ENCODE measurements around the gene MAPKBP1. TPM values are rescaled to one million over a fixed set of nuclear protein-coding genes. Genes with fewer than 3 reads are reported as not detected.

MAPKBP1 gene
- total and polyA plus RNA-seq, 9 donors, result 10.6 to 46.9 (median 38.9) TPM

- Histone ChIP-seq H3K9me3 (no peaks in the 10 kb centered on the region), H3K36me3 (no peaks in the 10 kb centered on the region), H3K4me3 (no peak overlapping the region), H3K4me1 (ENCODE audit: insufficient read depth) (no peaks in the 10 kb centered on the region), H3K27ac (no peak overlapping the region), H3K27me3 (no peaks in the 10 kb centered on the region)
- intact Hi-C loops (cut with DNase I), result no loop called here
- no peak for DNase-seq
- no peak for TF ChIP-seq POLR2A (IDR thresholded peaks at IDR 0.05)
- TF ChIP-seq CTCF (IDR thresholded peaks at IDR 0.05), result no peak
- TF ChIP-seq EP300 (IDR thresholded peaks at IDR 0.05), result no peak
- 92 to 96% (median 94%) methylated on average over 10 of the region's 10 CpGs for WGBS, 3 donors
Observed at GRCh38 chr15:41832208-41832607, 57.9 kb downstream of the MAPKBP1 start.

DNA sequence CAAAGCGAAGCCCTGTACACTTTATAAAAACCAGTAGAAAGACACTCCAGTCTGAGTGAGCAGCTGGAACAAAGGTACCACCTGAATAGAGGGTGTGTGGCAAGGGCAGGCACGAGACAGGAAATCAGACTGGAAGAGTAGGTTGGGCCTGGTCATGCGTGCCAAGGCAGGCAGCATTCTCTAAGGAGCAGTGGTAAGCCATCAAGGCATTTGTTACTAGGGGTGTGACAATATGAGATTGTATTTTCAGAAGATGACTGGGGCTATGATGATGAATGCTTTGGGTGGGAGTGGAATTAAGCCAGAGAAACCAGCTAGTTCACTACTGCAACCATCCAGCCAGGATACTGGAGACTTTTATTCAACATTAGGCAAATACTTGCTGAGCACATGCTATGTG is 58.6 kb downstream of the MAPKBP1 start:
- no peak overlapping the region for H3K27ac ChIP-seq
- intact Hi-C loops (cut with DNase I), result no loop called here
- H3K4me1 ChIP-seq (ENCODE audit: insufficient read depth), result no peaks in the 10 kb centered on the region
- no peak for DNase-seq
- WGBS, 3 donors, result 82 to 95% (median 87%) methylated on average over 3 of the region's 3 CpGs
- H3K27me3 ChIP-seq, result no peaks in the 10 kb centered on the region
- H3K4me3 ChIP-seq, result no peak overlapping the region
- no peak for TF ChIP-seq POLR2A (IDR thresholded peaks at IDR 0.05)
- no peak for TF ChIP-seq EP300 (IDR thresholded peaks at IDR 0.05)
- TF ChIP-seq CTCF (IDR thresholded peaks at IDR 0.05), result no peak
- H3K9me3 ChIP-seq, result no peaks in the 10 kb centered on the region
- no peaks in the 10 kb centered on the region for H3K36me3 ChIP-seq

DNA sequence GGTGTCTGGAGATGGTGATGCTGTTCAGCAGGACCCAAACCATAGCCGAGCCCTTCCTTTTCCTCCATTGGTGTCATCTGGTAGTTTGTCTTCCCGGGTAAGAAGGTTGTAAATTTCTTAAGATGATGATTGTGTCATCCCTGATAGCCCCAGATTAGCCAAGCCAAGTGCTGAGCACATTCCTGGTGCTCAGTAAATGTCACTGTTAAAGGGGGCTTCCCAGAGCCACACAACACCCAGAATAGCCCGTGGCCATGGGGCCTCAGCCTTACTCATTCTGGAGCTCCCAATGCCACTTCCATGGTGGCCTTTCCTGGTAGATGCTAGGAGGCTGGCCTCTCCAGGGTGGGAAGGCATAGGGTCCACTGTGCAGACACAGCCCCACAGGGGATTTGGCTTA is 59.8 kb downstream of the MAPKBP1 start:
- no peak for DNase-seq
- Histone ChIP-seq H3K27me3 (no peaks in the 10 kb centered on the region), H3K36me3 (no peaks in the 10 kb centered on the region), H3K4me3 (no peak overlapping the region), H3K4me1 (ENCODE audit: insufficient read depth) (no peaks in the 10 kb centered on the region), H3K27ac (no peak overlapping the region), H3K9me3 (no peaks in the 10 kb centered on the region)
- intact Hi-C loops (cut with DNase I), result no loop called here
- 87 to 92% (median 90%) methylated on average over 3 of the region's 3 CpGs for WGBS, 3 donors
- TF ChIP-seq CTCF (IDR thresholded peaks at IDR 0.05), result no peak
- no peak for TF ChIP-seq POLR2A (IDR thresholded peaks at IDR 0.05)
- no peak for TF ChIP-seq EP300 (IDR thresholded peaks at IDR 0.05)

GRCh38 chr15:41836073-41836472 is 61.8 kb downstream of the MAPKBP1 start:
- no peak for TF ChIP-seq EP300 (IDR thresholded peaks at IDR 0.05)
- TF ChIP-seq POLR2A (IDR thresholded peaks at IDR 0.05), result no peak
- TF ChIP-seq CTCF (IDR thresholded peaks at IDR 0.05), result no peak
- no peak overlapping the region for H3K27ac ChIP-seq
- intact Hi-C loops (cut with DNase I), result no loop called here
- WGBS, 3 donors, result 74 to 84% (median 80%) methylated on average over 6 of the region's 6 CpGs
- H3K4me1 ChIP-seq (ENCODE audit: insufficient read depth), result no peaks in the 10 kb centered on the region
- no peak overlapping the region for H3K4me3 ChIP-seq
- no peak for DNase-seq
- H3K9me3 ChIP-seq, result no peaks in the 10 kb centered on the region
- no peaks in the 10 kb centered on the region for H3K36me3 ChIP-seq
- no peaks in the 10 kb centered on the region for H3K27me3 ChIP-seq
